Measurements from ENCODE around the gene COLEC12.

GRCh38 chr18:316393-316792 is 184.1 kb downstream of the COLEC12 start:
- TF ChIP-seq POLR2A (IDR thresholded peaks at IDR 0.05; ENCODE audit: low read length) (no peak), GATA1 (IDR thresholded peaks at IDR 0.05; ENCODE audit: low read depth, low read length) (no peak)
